RWPE1 (cell line): ENCODE data around the gene CPM.

Source experiments
- CTCF ChIA-PET: fragments of 350-600 bp; sonication (Branson Sonifier 250); formaldehyde crosslinking; extraction: SDS; loops from one replicate; lab custom pipeline; 2021; lab: Yijun Ruan, JAX
- POLR2A ChIA-PET: fragments of 400-600 bp; formaldehyde crosslinking; extraction: SDS; loops from one replicate; lab custom pipeline; 2020; ENCODE audit warnings: antibody characterized with exemption; ENCODE audit not compliant: low non-redundant PET; lab: Yijun Ruan, JAX
- DNase-seq: peaks from one replicate; pipeline ENCODE4 v3.0.0; 2012; ENCODE audit warnings: low spot score
- H3K27ac ChIP-seq: fragments of 450-650 bp; 2 replicates; pipeline ENCODE4 v1.5.1; 2017
- CTCF ChIP-seq: fragments of 450-650 bp; conservative IDR thresholded peaks from 2 replicates; pipeline ENCODE4 v1.5.1; 2017; ENCODE audit warnings: low read depth, mild to moderate bottlenecking

The CPM gene

GRCh38 chr12:68958322-68958721, 25.4 kb upstream of the CPM start:
- CTCF ChIA-PET: no interaction called here

GRCh38 chr12:68957273-68957672, 24.3 kb upstream of the CPM start:
- ChIA-PET POLR2A (no interaction called here), CTCF (no interaction called here)
- TF ChIP-seq CTCF: no peak
- no peak overlapping the region for H3K27ac ChIP-seq
- no peak for DNase-seq

More at GRCh38 chr12:68958322-68958721, 25.4 kb upstream of the CPM start:
- no peak for TF ChIP-seq CTCF
- POLR2A ChIA-PET: no interaction called here
- DNase-seq: no peak
- H3K27ac ChIP-seq: no peak overlapping the region

GRCh38 chr12:68956466-68956865, 23.5 kb upstream of the CPM start:
- no peak for DNase-seq
- H3K27ac ChIP-seq: no peak overlapping the region
- POLR2A ChIA-PET: no interaction called here
- CTCF ChIA-PET: no interaction called here
- no peak for TF ChIP-seq CTCF

- CTCF ChIA-PET: no interaction called here
- no peak for DNase-seq
- H3K27ac ChIP-seq: no peak overlapping the region
- POLR2A ChIA-PET: no interaction called here
- TF ChIP-seq CTCF: no peak
Observed at GRCh38 chr12:68954811-68955210, 21.8 kb upstream of the CPM start.

- H3K27ac ChIP-seq: no peak overlapping the region
- no peak for DNase-seq
- CTCF ChIA-PET: interaction anchor here (0.7 kb wide), 1 partner anchor 1395 kb away, joined by 3 read pairs; no protein-coding TSS in a partner anchor
- POLR2A ChIA-PET: no interaction called here
- TF ChIP-seq CTCF: no peak
Observed at GRCh38 chr12:68953536-68953935, 20.6 kb upstream of the CPM start.

GRCh38 chr12:68951652-68952051, 18.7 kb upstream of the CPM start:
- CTCF ChIA-PET: no interaction called here
- H3K27ac ChIP-seq: no peak overlapping the region
- no peak for DNase-seq
- POLR2A ChIA-PET: no interaction called here
- no peak for TF ChIP-seq CTCF

- ChIA-PET CTCF (no interaction called here), POLR2A (no interaction called here)
- DNase-seq: no peak
- no peak for TF ChIP-seq CTCF
- no peak overlapping the region for H3K27ac ChIP-seq
Observed at GRCh38 chr12:68950511-68950910, 17.5 kb upstream of the CPM start.
